GM18870 (cell line): ENCODE data around the gene CACNA1I.

Experiments used
- ATAC-seq: cut with Tn5 transposase; IDR thresholded peaks from one replicate; pipeline ENCODE4 v1.9.1; 2021; ENCODE audit warnings: moderate library complexity; ENCODE audit not compliant: unreplicated experiment

Gene CACNA1I

DNA sequence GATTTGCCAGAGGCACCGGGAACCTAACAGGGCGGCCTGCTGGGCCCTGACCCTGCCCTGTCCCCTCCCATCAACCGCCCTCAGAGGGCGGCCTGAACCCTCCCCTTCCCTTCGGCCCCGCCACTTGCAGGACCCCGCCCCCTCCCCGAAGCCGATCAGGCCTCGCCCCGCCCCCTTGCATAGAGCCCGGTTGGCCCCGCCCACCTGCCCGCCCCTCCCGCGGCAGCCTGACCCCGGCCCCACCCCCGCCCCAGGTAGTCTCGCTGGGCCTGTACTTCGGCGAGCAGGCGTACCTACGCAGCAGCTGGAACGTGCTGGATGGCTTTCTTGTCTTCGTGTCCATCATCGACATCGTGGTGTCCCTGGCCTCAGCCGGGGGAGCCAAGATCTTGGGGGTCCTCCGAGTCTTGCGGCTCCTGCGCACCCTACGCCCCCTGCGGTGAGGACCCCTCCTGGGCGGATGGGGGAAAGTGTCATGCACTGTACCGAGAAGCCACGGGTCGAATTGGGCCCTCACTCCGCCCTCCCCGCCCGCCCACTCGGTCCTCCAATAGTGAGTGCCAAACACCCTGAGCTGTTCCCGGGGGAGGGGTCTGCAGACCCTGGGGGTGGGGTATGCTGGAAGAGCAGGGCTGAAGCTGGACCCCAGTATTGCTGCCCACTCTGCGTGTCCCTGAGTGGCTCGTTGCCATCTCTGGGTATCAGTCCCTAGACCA lies 94.1 kb downstream of the CACNA1I start:
- ATAC-seq: no peak

DNA sequence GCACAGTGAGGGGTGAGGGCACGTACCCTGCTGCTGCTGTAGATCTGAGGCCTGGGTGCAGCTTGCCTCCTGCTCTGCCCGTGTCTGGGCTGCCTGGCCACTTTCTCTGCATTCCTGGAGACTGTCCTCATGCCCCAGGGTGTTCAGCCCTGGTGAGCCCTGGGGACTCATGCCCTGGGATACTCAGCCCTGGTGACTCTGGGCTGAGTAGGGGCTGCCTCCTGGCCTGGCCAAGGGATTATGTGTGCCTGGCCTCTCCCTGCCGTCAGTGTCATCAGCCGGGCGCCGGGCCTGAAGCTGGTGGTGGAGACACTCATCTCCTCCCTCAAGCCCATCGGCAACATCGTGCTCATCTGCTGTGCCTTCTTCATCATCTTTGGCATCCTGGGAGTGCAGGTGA lies 94.7 kb downstream of the CACNA1I start:
- no peak for ATAC-seq

DNA sequence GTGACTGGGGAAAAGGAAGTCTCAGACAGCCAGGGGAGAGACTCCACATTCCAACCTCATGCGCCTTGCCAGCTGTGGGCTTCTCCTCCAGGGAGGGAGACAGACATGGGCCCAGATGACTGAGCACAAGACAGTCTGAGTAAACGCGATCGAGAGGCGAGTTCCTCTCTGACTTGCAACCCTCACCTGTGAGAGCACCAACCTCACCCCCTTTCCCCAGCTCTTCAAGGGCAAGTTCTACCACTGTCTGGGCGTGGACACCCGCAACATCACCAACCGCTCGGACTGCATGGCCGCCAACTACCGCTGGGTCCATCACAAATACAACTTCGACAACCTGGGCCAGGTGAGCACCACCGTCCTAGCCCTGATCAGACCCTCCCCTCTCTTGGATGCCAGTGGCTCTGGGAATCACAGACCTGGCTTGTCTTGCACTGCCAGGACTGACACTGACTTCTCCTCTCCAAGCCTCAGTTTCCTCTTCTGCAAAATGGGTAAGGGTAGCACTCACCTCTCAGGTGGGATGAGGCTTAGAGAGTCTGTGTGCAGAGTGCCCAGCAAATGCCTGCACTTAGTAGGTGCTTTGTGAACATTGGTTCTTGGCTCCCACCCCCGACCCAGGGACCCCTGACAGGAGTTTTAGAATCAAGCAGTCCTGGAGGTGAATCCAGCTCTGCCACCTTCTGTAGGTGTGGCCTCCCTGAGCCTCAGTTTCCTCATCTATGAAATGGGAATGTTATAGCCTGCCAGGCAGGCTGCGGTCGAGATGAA lies 95.3 kb downstream of the CACNA1I start:
- ATAC-seq: no peak

DNA sequence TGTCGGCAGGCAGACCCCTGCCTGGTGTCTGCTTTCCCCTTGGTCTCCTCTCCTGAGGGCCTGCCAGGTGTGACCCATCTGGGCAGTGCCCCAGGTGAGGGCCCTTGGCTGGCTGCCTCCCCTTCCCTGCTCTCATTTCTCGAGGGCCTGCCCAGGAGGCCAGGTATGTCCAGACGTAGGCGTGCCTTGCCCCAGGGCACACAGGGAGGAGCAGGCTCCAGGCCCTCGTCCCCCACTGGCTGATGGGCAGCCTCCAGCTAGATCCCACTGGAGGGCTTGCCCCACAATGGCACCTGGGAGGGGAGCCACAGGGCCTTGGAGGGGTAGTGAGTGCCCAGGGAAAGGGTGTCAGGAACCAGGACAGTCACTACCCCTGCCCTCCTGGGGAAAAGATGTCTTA lies 95.9 kb downstream of the CACNA1I start:
- ATAC-seq: no peak

DNA sequence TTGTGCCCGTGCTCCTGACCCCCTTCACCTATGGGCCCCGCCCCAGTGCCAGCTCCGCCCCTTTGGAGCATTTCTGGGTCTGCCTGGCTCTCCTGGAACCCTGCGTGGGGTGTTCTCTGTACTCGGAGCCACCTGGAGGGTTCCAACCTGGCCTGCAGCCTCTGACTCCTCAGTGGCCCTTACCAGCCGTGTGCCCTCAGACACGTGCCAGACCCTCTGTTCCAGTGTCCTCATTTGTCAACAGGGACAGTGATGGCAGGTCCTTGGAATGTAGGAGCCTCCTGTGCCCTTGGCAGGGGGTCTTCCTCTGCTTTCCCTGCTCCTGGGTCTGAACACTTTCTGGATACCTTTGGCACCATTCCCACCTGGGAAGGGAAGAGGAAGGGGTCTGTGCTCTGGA lies 96.4 kb downstream of the CACNA1I start:
- ATAC-seq: no peak

DNA sequence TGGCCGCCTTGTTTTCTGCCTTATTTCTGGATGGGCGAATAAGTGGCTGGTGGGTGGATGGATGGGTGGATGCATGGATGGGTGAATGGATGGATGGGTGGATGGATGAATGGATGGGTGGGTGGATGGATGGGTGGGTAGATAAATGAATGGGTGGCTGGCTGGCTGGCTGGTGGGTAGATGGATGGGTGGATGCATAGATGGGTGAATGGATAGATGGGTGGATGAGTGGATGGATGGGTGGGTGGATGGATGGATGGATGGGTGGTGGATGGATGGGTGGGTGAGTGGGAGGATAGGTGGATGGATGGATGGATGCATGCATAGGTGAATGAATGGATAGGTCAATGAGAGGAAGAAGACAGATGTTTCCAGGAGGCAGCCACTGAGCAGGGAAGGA lies 98.9 kb downstream of the CACNA1I start:
- ATAC-seq: no peak

DNA sequence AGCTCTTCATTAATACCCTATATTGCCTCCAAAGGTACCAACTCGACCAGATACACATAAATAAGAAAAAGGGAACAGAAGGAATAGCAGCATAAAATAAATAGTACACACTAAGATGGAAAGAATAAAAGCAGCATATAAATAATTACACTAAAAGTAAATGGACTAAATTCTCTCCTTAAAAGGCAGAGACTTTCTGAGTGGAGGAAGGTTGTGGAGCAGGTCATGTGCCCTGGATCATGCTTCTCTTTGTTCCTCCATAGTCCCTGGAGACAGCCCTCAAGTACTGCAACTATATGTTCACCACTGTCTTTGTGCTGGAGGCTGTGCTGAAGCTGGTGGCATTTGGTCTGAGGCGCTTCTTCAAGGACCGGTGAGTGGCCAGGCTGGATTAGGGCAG lies 101.4 kb downstream of the CACNA1I start:
- ATAC-seq: no peak

DNA sequence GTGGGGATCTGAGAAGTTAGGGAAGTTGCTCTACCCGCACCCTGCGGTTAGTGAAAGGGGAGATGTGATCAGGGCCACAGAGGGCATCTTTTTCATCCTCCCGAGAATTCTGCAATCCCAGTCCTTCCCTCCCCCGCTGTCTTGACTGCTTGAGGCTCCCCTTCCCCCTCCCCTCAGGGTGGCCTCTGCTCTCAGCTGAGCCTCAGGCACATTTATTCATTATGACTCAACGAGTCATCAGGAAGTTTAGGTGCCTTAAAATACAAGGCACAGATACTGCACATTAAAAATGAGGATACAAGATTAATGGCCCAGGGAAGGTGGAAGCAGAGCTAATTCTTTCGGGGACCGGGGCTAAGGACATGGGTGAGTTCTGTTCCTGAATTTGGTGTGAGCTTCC lies 104.0 kb downstream of the CACNA1I start:
- ATAC-seq: no peak

DNA sequence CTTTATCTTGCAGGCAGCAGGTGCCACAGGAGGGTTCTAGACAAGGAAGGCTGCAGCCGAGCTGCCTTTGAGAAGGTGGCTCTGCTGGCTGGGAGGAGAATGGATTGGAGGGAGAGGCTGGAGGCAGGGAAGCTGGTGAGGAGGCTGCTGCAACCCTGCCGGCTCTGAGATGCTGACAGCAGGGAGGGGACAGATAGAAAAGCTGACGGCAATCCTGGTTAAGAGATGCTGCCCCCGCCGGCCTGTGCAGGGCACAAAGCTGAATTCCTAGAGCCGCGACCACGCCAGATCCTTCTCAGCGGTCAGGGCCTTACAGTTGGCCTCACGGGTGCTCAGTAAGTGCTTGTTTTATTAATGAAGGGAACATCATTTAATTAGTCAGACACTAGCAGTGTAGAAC lies 105.4 kb downstream of the CACNA1I start:
- ATAC-seq: no peak

DNA sequence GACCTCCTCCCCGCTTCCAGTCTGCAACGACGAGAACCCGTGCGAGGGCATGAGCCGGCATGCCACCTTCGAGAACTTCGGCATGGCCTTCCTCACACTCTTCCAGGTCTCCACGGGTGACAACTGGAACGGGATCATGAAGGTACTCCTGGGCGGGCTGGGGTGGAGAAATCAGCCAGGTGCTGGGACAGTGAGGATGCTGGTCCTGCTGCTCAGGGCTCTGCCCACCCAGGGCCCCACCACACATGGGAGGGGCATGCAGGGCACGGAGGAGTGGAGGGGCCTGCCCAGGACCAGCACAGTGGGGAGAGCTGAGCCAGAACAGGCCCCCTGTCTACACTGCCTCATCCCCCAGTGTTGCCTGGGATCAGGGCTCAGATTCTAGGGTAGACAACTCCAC lies 107.4 kb downstream of the CACNA1I start:
- ATAC-seq: no peak

DNA sequence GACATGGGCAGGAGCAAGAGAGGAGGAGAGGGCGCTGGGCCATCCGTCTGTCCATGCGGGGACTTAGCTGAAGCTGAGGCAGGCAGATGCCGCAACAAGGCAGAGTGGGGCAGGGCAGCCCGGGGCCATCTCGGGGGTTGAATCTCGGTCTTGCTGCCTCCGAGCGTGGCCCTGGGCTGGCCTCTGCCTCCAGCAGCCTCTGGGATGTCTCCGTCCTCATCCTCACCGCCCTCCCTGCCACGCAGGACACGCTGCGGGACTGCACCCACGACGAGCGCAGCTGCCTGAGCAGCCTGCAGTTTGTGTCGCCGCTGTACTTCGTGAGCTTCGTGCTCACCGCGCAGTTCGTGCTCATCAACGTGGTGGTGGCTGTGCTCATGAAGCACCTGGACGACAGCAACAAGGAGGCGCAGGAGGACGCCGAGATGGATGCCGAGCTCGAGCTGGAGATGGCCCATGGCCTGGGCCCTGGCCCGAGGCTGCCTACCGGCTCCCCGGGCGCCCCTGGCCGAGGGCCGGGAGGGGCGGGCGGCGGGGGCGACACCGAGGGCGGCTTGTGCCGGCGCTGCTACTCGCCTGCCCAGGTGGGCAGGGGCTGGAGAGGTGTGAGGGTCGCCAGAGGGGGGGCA lies 108.4 kb downstream of the CACNA1I start:
- no peak for ATAC-seq

DNA sequence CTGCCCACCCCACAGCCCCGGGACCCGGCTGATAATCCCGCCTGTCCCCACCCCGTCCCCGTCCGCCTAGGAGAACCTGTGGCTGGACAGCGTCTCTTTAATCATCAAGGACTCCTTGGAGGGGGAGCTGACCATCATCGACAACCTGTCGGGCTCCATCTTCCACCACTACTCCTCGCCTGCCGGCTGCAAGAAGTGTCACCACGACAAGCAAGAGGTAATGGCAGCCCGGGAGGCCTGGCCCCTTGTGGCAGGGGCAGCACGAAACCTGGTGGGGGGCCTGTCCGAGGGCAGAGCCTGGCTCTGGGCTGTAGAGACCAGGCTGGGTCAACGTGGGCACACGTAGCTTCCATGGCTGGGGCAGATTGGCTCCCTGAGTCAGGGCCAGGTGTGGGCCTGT lies 109.1 kb downstream of the CACNA1I start:
- no peak for ATAC-seq

DNA sequence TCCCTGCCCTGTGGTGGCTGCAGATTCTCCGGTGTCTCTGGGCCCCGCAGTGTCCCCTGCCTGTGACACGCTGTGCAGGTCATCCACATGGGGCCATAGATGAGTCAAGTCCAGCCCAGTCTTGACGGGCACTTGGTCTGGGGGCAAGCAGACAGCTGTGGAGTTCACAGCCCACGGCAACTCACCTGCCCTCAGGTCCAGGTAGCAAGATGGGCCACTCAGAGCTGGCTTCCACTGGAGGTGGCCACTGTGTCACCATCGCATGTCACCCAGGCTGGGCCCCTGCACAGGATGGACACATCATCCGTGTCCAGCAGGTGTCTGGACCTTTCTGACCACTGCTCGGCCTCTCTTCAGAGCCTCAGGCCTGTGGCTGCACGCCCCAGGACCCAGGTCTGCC lies 109.9 kb downstream of the CACNA1I start:
- ATAC-seq: no peak

DNA sequence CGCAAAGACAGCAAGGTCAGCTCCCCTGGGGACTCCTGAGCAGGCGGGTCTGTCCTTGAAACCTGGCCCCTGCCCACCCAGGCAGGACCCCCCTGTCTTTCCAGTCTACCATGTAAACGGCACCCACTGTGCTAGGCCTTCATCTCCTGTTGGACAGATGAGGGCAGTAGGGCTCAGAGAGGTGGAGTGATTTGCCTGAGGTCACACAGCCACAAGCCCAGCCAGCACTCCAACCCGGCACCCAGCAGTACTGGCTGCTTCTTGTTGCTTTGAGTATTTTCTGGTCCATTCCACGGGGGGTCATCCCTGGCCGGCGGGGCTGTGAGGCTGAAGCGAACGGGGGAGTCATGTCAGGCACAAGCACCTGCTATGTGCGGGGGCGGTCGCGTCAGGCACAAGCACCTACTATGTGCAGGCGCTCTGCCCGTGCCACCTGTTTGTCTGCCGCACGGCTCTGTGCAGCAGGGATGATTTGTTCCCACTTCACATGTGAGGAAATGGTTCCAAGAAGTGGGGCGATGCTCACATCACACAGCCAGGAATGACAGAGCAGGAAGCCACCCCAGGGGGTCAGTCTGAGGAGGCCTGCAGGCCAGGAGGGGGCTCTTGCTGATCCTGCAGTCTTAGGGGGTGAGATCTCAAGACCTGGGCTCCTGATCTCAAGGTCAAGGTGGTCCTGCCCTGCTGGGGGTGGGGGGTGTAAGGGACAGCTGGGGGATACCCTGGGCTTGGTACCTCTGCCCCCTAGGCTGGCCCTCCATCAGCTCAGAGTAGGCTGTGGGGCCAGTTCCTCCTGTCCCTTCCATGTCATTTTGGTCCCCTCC lies 110.7 kb downstream of the CACNA1I start:
- no peak for ATAC-seq

DNA sequence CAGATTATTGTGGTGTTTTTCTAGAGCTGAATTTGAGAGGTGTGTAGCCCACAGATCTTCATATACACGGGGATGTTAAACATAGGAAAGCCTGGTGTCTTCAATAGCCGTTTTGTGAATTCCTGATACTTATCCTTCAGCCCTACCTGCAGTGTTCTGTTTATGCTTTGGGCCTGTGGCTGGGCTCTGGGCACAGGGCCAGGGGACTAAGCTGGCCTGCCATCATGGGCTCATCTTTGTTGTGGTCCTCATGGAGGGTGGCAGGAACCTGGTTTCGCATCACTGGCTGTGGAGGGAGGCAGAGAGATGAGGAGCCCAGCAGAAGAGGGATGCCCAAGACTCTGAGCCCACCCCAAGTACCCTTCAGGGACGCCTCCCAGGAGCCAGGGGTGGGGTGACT lies 112.4 kb downstream of the CACNA1I start:
- ATAC-seq: no peak

DNA sequence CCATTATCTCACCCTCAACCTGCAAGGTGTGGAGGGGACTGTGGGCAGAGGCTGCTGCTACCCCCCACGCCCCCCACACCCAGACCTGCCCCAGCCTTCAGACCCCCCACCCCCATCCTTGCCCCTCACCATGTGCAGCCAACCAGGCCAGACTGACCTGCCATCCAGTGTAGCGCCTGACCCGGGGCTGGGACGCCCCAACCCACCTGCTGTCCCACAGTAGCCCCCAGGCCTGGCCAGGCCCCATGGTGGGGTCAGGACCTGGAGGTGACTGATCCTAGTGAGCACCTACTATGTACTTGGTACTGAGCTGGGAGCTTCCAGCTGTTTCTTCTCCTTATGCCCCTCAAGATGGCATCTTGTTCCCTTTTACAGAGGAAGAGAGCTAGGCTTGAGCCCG lies 113.1 kb downstream of the CACNA1I start:
- ATAC-seq: no peak

DNA sequence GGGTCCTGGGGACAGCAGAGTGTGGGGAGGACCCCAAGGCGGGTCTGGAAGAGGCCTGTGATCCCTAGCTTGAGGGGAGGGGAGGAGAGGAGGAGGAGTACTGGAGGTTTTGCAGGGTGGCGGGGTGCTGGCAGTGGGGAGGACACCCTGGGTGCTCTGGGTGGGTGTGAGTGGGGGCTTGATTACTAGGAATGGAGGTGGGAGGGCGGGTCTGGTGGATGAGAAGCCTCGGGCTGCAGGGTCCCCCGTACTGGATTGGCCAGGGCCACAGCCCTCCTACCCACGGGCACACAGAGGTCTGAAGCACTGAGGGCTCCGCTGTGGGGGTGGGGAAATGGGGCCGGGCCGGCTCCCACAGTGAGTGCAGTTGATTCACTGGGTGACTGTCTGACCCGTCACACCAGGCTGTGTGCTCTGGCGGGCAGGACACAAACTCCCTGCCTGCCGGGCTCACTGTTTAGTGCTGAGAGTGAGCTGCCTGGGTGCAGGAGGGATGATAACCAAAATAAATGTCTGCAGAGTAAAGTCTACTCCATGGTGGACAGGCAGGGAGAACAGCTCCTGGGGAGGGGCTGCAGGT lies 114.2 kb downstream of the CACNA1I start:
- no peak for ATAC-seq

DNA sequence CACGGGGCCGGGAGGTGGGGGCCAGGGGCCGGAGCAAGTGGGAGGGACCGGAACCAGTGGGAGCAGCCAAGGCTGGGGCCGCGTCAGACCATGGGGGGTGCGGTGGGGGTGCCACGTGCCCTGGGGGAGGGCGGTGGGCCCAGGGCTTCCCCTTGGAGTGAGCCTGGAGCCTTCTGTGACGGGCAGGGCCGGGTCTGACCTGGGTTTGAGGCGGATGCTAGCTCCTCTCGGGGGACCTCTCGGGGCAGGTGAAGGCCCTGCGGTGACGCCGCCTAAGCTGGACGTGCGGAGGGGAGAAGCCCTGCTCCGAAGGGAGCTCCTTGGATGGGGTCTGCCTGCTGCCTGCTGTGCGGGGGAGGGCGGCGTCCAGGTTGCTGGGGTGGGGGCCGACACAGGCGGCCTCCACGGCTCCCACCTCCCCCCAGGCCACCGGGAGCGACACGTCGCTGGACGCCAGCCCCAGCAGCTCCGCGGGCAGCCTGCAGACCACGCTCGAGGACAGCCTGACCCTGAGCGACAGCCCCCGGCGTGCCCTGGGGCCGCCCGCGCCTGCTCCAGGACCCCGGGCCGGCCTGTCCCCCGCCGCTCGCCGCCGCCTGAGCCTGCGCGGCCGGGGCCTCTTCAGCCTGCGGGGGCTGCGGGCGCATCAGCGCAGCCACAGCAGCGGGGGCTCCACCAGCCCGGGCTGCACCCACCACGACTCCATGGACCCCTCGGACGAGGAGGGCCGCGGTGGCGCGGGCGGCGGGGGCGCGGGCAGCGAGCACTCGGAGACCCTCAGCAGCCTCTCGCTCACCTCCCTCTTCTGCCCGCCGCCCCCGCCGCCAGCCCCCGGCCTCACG lies 115.0 kb downstream of the CACNA1I start:
- no peak for ATAC-seq

DNA sequence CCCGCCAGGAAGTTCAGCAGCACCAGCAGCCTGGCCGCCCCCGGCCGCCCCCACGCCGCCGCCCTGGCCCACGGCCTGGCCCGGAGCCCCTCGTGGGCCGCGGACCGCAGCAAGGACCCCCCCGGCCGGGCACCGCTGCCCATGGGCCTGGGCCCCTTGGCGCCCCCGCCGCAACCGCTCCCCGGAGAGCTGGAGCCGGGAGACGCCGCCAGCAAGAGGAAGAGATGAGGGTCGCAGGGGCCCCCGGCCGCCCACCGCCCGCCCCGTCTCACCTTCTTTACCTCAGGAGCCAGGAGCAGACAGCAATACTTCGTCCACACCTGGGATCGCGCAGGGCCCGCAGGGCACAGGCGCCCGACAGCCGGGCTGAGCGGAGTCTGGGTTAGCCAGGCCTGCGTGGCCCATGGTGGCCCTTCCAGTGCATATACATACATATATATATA lies 115.6 kb downstream of the CACNA1I start:
- no peak for ATAC-seq
